GM12892 (cell line): Measurements from ENCODE around the gene ARL13B.
A peak's percentile ranks its signal among the peaks of the same experiment; 100 is the strongest.
"Not testable (repeated sequence)": the region's sequence is repeated elsewhere in the genome, so short reads cannot be mapped to it uniquely, and the experiment has no call there.

Experiments
- DNase-seq: peaks from one replicate; pipeline ENCODE4 v3.0.0; 2011; ENCODE audit not compliant: insufficient read length
- FAIRE-seq: peaks from 2 replicates; lab custom pipeline; 2011; peaks lifted over from hg19 to GRCh38; lab: Jason Lieb, UNC
- POLR2A ChIP-seq: IDR thresholded peaks from 2 replicates; pipeline ENCODE4 v1.6.1; 2011; ENCODE audit warnings: low read depth, low read length, control low read depth
- POLR2AphosphoS5 ChIP-seq: IDR thresholded peaks from 2 replicates; pipeline ENCODE4 v1.6.1; 2011; ENCODE audit warnings: low read depth, low read length, control low read depth
- TAF1 ChIP-seq: IDR thresholded peaks from 2 replicates; pipeline ENCODE4 v1.6.1; 2011; ENCODE audit warnings: low read depth, mild to moderate bottlenecking, control low read depth, low read length, borderline replicate concordance

The ARL13B gene

DNA sequence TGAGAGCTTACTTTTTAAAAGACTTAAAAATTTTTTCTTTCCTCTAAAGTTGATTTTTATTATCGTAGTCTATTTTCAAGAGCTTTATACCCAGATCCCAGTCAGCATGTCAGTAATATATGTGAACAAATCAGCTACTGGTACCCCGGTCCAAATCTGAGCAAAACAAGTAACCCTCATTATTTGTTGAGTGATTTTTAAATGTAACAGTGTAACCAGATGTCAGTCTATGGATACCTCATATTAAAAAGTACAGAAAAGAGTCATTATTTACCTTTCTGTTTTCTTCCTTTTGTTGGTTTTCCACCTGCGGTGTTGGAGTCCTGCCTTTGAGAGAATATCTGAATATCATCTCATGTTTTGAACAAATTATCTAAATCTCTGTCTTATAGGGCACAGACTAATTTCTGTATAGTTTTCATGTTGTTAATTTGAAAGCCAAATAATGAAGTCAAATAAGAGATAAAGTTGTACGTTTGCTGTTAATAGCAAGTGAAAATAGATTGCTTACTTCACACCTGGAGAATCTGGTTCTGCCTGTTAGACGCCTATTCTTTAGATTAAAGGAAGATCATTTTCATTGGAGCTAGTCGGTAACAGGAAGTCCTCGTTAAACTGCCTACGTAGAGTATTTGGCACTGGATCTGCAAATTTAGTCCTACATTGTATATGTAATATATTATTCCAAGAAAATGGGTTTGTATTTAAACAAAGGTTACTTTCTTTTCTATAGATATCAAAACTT is 48.3 kb downstream of the ARL13B start, which contains the start of gene STX19:
STX19 (minus strand) TSS at position 505 of the 745 bp plus-strand sequence. CDS start 13,328 bp downstream, outside the sequence.
- TF ChIP-seq POLR2A: no peak
- no peak for TF ChIP-seq TAF1
- TF ChIP-seq POLR2AphosphoS5: no peak
- FAIRE-seq (peak; percentile 40), DNase-seq (no peak)

DNA sequence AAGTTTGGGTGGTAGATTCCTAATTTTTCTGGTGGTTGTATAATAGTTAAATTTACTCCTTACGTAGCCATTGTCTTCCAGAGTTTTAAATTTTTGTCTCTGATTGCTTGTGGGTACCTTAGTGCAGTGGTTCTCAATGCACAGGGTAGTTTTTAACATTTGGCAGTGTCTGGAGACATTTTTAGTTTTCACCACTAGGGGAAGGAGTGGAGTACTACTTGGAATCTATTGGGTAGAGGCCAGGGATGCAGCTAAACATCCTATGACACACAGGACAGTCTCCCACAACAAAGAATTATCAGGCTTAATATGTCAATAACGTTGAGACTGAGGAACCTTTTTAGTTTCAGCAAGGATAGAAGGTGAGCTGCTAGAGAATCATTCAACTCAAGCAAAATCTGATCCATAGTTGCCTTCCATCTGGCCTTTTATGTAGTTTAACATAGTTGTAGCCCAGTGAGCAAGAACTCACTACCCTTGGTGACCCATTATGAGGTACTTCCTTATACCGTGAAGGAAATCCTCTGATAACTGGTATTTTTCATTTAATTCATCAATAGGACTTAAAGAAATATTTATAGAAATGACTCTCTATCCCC is 57.1 kb downstream of the ARL13B start:
- DNase-seq (no peak), FAIRE-seq (no peak)
- no peak for TF ChIP-seq POLR2A
- TF ChIP-seq TAF1: no peak
- TF ChIP-seq POLR2AphosphoS5: no peak

DNA sequence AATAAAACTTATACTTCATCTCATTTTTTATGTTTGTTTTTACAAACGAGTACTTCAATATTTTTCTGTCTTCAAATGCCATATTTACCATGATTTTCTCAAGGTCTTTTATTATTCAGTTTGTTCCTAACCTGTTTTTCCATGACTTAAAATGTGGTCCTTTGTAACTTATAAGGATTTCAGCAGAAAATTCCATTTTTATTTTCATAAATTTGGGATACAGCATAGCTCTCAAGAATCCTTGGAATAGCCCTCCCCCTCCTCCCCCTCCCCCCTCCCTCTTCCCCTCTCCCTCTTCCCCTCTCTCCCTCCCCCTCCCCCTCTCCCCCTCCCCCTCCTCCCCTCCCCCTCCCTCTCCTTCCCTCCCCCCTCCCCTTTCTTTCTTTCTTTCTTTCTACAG is 63.3 kb downstream of the ARL13B start:
- TF ChIP-seq POLR2AphosphoS5 (no peak), TAF1 (no peak), POLR2A (no peak)
- no peak for FAIRE-seq

DNA sequence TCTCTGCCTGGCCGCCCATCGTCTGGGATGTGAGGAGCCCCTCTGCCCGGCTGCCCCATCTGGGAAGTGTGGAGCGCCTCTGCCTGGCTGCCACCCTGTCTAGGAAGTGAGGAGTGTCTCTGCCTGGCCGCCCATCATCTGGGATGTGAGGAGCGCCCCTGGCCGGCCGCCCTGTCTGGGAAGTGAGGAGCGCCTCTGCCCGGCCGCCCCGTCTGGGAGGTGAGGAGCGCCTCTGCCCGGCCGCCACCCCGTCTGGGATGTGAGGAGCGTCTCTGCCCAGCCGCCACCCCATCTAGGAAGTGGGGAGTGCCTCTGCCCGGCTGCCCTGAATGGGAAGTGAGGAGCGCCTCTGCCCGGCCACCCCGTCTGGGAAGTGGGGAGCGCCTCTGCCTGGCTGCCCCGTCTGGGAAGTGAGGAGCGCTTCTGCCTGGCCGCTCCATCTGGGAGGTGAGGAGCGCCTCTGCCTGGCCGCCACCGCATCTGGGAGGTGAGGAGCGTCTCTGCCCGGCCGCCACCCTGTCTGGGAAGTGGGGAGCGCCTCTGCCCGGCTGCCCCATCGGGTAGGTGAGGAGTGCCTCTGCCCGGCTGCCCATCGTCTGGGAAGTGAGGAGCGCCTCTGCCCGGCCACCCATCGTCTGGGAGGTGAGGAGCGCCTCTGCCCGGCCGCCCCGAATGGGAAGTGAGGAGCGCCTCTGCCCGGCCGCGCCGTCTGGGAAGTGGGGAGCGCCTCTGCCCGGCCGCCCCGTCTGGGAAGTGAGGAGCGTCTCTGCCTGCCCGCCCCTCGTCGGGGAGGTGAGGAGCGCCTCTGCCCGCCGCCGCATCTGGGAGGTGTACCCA is 64.4 kb downstream of the ARL13B start:
- DNase-seq, FAIRE-seq: not testable (repeated sequence)

More for the DNA sequence above, 63.3 kb downstream of the ARL13B start:
- DNase-seq: no peak

DNA sequence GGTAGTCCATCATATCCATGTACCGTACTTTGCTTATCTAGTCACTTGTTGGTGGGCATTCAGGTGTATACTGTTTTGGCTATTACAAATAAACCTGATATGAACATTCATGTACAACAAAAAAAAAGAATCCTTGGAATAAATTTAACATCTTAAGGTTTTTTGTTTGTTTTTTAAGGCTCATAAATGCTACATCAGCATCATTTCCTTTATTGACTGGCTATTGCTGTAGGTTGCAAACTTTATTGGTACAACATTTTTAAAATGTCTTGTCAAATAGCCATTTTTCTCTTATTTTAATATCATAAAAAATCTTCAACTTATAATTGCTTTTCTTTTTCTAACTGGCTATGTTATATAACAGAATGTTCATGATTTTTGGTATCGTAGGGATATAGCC is 66.6 kb downstream of the ARL13B start:
- no peak for TF ChIP-seq TAF1
- TF ChIP-seq POLR2A: no peak
- TF ChIP-seq POLR2AphosphoS5: no peak
- FAIRE-seq (no peak), DNase-seq (no peak)

DNA sequence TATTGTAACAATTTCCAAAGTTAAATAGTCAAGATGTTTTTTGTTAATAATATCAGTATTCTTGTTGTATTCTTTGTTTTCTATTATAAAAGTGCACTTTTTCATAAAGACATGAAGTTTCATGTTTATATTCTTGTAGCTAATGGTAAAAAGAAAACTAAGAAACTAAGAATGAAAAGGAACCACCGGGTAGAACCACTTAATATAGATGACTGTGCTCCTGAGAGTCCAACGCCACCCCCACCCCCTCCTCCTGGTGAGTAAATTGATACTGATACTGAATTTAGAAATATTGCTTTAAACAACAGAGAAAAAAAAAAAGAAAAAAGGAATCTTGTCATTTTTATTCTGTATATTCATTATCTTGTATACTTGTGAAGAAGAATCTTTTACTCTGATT is 69.3 kb downstream of the ARL13B start:
- FAIRE-seq (no peak), DNase-seq (no peak)
- no peak for TF ChIP-seq POLR2AphosphoS5
- TF ChIP-seq POLR2A: no peak
- no peak for TF ChIP-seq TAF1

DNA sequence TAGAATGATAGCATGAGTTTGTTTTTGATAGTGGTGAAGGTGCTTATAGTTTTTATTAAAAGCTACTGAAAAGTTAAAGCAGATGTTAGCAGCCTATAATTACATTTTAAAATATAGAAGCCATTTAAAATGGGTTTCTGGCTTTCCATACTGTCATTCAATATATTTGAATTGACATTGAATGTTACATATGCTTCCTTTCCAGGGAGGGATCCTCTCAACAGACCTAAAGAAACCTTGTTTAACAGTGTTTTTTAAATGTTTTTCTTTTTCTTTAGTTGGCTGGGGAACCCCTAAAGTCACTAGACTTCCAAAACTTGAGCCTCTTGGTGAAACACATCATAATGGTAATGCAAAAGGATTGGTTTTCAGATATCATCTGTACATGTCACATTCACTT is 70.6 kb downstream of the ARL13B start:
- DNase-seq (no peak), FAIRE-seq (no peak)
- TF ChIP-seq TAF1 (no peak), POLR2AphosphoS5 (no peak), POLR2A (no peak)

DNA sequence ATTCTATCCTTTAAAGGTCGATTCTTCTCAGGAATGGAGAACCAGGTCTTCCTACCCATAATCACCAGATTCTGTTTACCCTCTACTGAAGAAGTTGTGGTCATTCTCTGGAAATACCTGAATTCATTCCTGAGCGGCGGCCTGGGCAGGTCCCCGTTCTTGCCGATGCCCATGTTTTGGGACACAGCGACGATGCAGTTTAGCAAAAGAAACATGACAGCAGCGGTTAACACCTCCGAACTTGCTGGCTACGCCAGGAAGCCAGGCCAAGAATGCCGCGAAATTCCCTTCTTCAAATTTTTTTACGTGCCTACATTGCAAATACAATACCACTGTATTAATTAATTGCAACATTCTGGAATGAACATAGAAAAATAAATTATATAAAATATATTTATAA is 81.3 kb downstream of the ARL13B start:
- DNase-seq (no peak), FAIRE-seq (no peak)
- TF ChIP-seq POLR2AphosphoS5 (no peak), TAF1 (no peak), POLR2A (no peak)

DNA sequence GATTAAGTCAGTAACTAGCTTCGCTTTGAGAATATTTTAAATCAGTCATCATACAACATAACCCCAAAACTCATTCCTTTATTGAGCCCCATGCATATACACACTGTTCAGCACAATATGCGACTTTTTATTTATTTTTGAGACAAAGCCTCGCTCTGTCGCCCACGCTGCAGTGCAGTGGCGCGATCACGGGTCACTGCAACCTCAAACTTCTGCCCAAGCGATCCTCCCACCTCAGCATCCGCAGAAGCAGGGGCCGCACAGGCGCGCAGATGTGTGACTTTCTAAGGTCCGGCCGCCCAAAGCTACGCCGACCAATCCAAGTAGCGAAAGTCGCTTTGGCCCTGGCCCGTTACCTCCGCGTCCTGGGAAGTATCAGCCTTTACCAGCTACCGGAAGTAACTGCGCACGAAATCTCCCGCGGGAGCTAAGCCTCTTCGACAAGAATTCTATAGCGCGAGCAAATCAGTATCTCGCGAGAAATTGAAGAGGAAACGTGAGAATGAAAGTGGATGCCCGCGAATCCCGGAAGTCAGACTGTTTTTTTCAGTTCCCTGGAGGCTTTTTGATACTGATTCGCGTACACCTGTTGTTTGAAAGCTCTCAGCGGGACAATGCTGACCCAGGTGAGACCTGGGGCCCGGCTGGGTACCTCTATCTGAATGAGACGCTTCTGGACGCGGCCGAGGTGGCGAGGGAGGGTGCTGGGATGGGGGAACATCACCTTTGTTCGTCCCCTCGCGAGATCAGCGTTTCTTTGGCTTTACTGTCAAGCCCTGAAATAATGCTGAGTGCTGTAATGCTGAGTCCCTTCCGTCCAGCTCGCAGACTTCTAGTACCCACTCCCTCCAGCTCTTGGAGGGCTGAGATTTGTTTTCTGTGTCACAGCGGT is 82.8 kb downstream of the ARL13B start, which contains the start of the genes DHFR2 and NSUN3:
DHFR2 (minus strand) TSS at position 404 of the 892 bp plus-strand sequence. CDS start 1,405 bp downstream, outside the sequence.
NSUN3 (plus strand) TSS at position 549 of the 892 bp plus-strand sequence; CDS start at position 615, 66 bp downstream.
- peak; percentile 95 for FAIRE-seq
- peak; percentile 67 for TF ChIP-seq POLR2AphosphoS5
- TF ChIP-seq POLR2A: peak; percentile 77
- TF ChIP-seq TAF1: no peak; the same call in 1 of the 2 replicates
- peak; percentile 34 for DNase-seq

DNA sequence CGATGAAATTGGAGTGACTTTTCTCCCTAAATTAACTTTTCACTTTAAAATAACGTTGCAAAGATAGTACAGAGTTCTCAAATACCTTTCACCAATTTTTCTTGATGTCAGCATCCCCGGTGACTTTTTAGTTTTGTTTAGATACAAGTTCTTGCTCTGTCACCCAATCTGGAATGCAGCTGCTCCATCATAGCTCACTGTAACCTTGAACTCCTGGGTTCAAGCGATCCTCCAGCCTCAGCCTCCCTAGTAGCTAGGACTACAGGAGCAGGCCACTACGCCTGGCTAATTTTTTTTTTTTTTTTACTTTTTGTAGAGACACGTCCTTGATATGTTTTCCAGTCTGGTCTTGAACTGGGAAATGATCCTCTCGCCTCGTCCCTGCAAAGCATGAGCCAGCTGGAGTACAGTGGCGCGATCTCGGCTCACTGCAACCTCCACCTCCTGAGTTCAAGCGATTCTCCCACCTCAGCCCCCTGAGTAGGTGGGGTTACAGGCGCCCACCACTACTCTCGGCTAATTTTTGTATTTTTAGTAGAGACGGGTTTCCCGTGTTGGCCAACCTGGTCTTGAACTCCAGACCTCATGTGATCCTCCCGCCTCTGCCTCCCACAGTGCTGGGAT is 83.7 kb downstream of the ARL13B start:
- FAIRE-seq: peak; percentile 21
- TF ChIP-seq POLR2AphosphoS5: no peak
- DNase-seq: no peak
